ENCODE results near the gene DDC.
"Not testable (repeated sequence)": the region's sequence is repeated elsewhere in the genome, so short reads cannot be mapped to it uniquely, and the experiment has no call there.

DDC gene

DNA sequence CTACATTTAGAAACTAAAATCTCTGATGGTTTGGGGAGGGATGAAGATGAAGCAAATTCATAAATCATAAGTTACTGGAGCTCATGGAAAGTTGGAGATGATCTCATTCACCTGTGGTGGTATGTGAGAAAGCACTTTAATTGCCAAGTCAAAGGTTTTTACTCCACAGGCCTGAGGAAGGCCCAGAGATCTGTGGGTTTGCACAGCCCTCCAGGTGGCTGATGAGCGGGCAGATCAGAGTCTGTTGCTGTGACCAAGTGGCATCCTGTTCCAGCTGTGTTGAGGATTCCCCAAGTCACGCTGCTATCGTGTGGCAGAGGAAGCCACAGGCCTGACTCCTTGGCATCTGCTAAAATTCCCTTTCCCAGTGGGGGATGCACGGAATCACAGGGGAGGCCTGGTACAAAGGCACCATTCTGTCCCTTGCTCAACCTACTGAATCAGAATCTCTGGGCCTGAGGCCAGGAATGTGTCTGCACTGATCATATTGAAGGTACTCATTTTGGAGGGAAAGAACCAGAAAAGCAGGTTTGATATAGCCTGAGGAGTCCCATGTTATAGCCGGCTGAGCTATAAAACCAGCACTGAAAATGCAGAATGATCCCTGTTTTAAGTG is 19.7 kb upstream of the DDC start:
- no peak overlapping the region for H3K27ac Mint-ChIP-seq
- H3K27me3 Mint-ChIP-seq (ENCODE audit: low read depth, poor library complexity) = peaks cover 8% of the 10 kb centered on the region
- TF ChIP-seq, protein P1, sequence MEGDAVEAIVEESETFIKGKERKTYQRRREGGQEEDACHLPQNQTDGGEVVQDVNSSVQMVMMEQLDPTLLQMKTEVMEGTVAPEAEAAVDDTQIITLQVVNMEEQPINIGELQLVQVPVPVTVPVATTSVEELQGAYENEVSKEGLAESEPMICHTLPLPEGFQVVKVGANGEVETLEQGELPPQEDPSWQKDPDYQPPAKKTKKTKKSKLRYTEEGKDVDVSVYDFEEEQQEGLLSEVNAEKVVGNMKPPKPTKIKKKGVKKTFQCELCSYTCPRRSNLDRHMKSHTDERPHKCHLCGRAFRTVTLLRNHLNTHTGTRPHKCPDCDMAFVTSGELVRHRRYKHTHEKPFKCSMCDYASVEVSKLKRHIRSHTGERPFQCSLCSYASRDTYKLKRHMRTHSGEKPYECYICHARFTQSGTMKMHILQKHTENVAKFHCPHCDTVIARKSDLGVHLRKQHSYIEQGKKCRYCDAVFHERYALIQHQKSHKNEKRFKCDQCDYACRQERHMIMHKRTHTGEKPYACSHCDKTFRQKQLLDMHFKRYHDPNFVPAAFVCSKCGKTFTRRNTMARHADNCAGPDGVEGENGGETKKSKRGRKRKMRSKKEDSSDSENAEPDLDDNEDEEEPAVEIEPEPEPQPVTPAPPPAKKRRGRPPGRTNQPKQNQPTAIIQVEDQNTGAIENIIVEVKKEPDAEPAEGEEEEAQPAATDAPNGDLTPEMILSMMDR (IDR thresholded peaks at IDR 0.05) = no peak
- H3K4me3 Mint-ChIP-seq = no peak overlapping the region
- no peaks in the 10 kb centered on the region for H3K4me1 Mint-ChIP-seq
- peaks cover 55% of the 10 kb centered on the region for H3K9me3 Mint-ChIP-seq
- no peak for DNase-seq
- H3K36me3 Mint-ChIP-seq (ENCODE audit: low read depth) = peaks cover 11% of the 10 kb centered on the region

DNA sequence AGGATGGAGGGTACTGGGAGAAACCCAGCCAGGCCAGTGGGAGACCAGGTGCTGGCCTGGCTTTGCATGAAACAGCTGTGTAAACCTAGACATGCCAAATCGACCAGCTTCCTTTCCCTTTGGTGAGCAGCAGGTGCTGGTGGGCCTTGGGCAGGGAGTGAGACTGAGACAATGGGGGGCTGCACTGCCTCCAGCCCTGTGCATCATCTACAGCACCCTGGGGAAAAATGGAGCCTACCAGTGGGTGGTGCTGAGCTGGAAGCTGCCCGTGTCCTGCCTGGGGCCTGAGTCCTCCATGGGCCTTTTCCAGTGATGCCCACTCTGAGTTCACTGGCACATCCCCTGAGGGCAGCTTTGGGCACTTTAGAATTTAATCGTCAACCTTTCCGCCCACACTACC is 19.2 kb upstream of the DDC start:
- H3K27me3 Mint-ChIP-seq (ENCODE audit: low read depth, poor library complexity) = peaks cover 8% of the 10 kb centered on the region
- peaks cover 50% of the 10 kb centered on the region for H3K9me3 Mint-ChIP-seq
- H3K27ac Mint-ChIP-seq = no peak overlapping the region
- TF ChIP-seq, protein P1 (IDR thresholded peaks at IDR 0.05) = no peak
- no peaks in the 10 kb centered on the region for H3K4me1 Mint-ChIP-seq
- DNase-seq = no peak
- peaks cover 5% of the 10 kb centered on the region for H3K36me3 Mint-ChIP-seq (ENCODE audit: low read depth)
- H3K4me3 Mint-ChIP-seq = no peak overlapping the region

DNA sequence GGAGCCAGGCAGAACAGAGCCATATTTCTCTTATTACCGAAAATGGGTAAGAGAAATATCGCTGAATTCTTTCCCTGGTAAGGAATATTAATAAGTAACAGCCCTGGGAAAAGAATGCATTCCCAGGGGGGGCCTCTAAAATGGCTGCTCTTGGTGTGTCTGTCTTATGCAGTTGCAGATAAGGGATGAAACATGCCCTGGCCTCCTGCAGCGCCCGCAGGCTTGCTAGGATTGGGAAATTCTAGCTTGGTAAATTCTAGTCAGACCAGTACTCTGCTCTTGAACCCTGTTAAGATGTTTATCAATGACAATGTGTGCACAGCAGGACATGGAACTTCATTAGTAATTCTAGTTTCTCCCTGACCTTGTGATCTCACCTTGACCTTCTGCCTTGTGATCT is 18.1 kb upstream of the DDC start:
- H3K27me3 Mint-ChIP-seq (ENCODE audit: low read depth, poor library complexity); H3K36me3 Mint-ChIP-seq (ENCODE audit: low read depth); DNase-seq; H3K4me3 Mint-ChIP-seq; H3K27ac Mint-ChIP-seq; H3K4me1 Mint-ChIP-seq: not testable (repeated sequence)
- peaks cover 49% of the 10 kb centered on the region for H3K9me3 Mint-ChIP-seq

DNA sequence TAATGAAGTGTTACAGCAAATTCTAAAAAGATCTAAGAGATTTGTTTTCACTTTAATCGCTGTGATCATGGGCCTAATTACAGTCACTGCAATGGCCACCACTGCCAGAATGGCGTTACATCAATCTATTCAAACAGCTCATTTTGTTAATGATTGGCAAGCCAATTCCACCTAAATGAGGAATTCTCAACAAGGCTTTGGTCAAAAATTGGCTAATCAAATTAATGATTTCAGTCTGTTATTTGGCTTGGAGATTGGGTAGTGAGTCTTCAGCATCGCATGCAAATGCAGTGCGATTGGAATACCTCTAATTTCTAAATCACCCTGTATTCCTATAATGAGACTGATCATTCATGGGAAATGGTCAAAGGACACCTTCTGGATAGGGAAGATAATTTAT is 17.1 kb upstream of the DDC start:
- H3K27ac Mint-ChIP-seq; H3K36me3 Mint-ChIP-seq (ENCODE audit: low read depth); DNase-seq; H3K4me1 Mint-ChIP-seq; H3K27me3 Mint-ChIP-seq (ENCODE audit: low read depth, poor library complexity); H3K4me3 Mint-ChIP-seq: not testable (repeated sequence)
- peaks cover 53% of the 10 kb centered on the region for H3K9me3 Mint-ChIP-seq

DNA sequence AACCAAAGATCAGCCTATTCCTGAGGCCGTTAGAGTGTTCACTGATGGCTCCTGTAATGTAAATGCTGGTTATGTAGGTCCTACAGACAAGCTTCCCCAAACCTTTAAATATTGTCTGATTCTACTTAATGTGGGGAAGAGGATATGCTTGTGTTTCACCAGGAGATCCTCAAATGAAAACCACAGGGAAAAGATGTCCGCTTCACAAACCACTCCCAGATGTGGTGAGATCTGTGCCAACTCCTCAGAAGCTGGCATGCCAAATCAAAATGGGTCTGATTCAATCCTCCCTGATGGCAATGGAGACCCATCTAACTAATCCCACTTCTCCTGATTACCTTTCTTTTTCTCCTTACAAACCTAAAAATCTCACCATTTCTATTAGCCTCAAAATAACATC is 15.5 kb upstream of the DDC start:
- peaks cover 58% of the 10 kb centered on the region for H3K9me3 Mint-ChIP-seq
- H3K4me1 Mint-ChIP-seq; H3K4me3 Mint-ChIP-seq; H3K36me3 Mint-ChIP-seq (ENCODE audit: low read depth); H3K27ac Mint-ChIP-seq; DNase-seq; H3K27me3 Mint-ChIP-seq (ENCODE audit: low read depth, poor library complexity): not testable (repeated sequence)

DNA sequence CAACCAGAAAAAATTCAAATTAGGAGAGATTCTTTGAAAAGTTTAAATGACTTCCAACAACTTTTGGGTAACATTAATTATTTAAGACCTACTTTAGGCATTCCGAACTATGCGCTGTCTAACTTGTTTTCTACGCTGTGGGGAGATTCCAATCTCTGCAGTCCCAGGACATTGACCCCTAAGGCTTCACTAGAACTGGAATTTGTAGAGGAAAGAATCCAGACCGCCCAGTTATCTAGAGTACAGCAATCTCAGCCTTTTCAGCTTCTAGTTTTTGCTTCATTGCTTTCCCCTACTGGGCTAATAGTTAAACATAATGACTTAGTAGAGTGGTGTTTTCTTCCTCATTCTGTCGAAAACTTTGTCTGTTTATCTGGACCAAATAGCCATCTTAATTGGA is 14.9 kb upstream of the DDC start:
- no peak overlapping the region for H3K4me3 Mint-ChIP-seq
- peaks cover 58% of the 10 kb centered on the region for H3K9me3 Mint-ChIP-seq
- H3K27me3 Mint-ChIP-seq (ENCODE audit: low read depth, poor library complexity) = peaks cover 8% of the 10 kb centered on the region
- TF ChIP-seq, protein P1 (IDR thresholded peaks at IDR 0.05) = no peak
- H3K36me3 Mint-ChIP-seq (ENCODE audit: low read depth) = peaks cover 6% of the 10 kb centered on the region
- no peak for DNase-seq
- no peak overlapping the region for H3K27ac Mint-ChIP-seq
- H3K4me1 Mint-ChIP-seq = no peaks in the 10 kb centered on the region

DNA sequence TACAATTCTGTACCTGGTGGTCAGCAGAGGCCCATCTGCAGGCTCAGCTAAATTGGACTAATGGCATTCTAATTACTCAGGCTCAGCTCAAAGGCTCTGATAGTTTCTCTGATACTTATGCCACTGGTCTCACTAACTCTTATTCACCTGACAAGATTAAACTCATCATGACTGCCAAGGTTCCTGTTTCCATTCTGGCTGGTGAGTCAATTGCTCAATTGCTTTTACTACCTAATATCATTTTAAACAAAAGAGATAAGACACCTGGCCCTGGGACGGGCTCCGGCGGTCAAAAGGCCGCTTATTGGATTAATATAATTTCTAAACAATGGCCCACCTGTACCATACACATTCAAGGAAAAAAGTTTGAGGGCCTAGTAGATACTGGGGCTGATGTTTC is 12.9 kb upstream of the DDC start:
- H3K27ac Mint-ChIP-seq; DNase-seq; H3K4me3 Mint-ChIP-seq; H3K36me3 Mint-ChIP-seq (ENCODE audit: low read depth); H3K4me1 Mint-ChIP-seq; H3K27me3 Mint-ChIP-seq (ENCODE audit: low read depth, poor library complexity): not testable (repeated sequence)
- H3K9me3 Mint-ChIP-seq = peaks cover 52% of the 10 kb centered on the region

DNA sequence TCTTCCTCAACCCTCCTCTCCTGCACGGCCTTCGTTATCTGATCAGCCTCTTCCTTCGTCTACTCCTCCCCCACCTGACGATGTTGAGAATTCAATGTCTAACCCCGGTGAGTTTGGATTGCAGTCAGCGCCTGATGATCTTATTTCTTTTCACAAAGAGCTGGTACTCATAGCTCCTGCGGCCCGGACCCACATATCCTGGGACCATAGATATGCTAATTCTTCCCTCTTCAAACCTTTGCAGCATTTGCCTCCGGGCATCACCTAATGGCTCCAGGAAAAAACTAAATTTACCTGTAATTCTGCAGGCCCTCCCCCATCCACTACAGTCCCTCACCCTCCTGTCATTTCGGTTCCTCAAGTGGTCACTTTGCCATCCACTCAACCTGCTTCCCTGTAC is 12.4 kb upstream of the DDC start:
- DNase-seq = no peak
- Mint-ChIP-seq H3K4me1 (no peaks in the 10 kb centered on the region), H3K27ac (no peak overlapping the region), H3K36me3 (ENCODE audit: low read depth) (peaks cover 6% of the 10 kb centered on the region), H3K27me3 (ENCODE audit: low read depth, poor library complexity) (peaks cover 3% of the 10 kb centered on the region), H3K4me3 (no peak overlapping the region), H3K9me3 (peaks cover 48% of the 10 kb centered on the region)
- TF ChIP-seq, protein P1 (IDR thresholded peaks at IDR 0.05) = no peak

DNA sequence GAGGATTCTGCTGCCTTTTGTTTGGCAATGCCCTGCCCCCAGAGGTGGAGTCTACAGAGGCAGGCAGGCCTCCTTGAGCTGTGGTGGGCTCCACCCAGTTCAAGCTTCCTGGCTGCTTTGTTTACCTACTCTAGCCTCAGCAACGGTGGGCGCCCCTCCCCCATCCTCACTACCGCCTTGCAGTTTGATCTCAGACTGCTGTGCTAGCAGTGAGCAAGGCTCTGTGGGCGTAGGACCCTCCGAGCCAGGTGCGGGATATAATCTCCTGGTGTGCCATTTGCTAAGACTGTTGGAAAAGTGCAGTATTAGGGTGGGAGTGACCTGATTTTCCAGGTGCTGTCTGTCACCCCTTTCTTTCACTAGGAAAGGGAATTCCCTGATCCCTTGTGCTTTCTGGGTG is 11.2 kb upstream of the DDC start:
- peaks cover 47% of the 10 kb centered on the region for H3K9me3 Mint-ChIP-seq
- H3K36me3 Mint-ChIP-seq (ENCODE audit: low read depth); H3K27me3 Mint-ChIP-seq (ENCODE audit: low read depth, poor library complexity); H3K27ac Mint-ChIP-seq; H3K4me1 Mint-ChIP-seq; H3K4me3 Mint-ChIP-seq; DNase-seq: not testable (repeated sequence)

Data from nephron progenitor cell (in vitro differentiated cells).